SK-N-SH (cell line): ENCODE results near the gene LMBR1L. TPM values are rescaled to one million over a fixed set of nuclear protein-coding genes. Genes with fewer than 3 reads are reported as not detected.

Experiments used
- CTCF ChIA-PET: fragments of 300-600, 350-600 bp; formaldehyde crosslinking; extraction: SDS; loops from one replicate; lab custom pipeline; 2021; lab: Yijun Ruan, JAX
- POLR2A ChIA-PET: fragments of 350-600 bp; sonication (Branson Sonifier 250); formaldehyde crosslinking; extraction: SDS; loops from one replicate; lab custom pipeline; 2020; ENCODE audit warnings: antibody characterized with exemption, inconsistent platforms; lab: Yijun Ruan, JAX
- DNase-seq: peaks from one replicate; pipeline ENCODE4 v3.0.0; 2012
- H2AFZ ChIP-seq: fragments of 200-600 bp; sonication (generic); 2 replicates; pipeline ENCODE4 v1.8.1; 2016; ENCODE audit warnings: antibody characterized with exemption, mild to moderate bottlenecking, low read depth
- H3F3A ChIP-seq: fragments of 200-600 bp; sonication (generic); replicated peaks from 2 replicates; pipeline ENCODE3; 2016; ENCODE audit warnings: antibody characterized with exemption, mild to moderate bottlenecking; ENCODE audit not compliant: insufficient read depth
- H3K27ac ChIP-seq, 2 experiments: fragments of 200-500 bp in 1 of 2; fragments of 200-600 bp in 1 of 2; sonication (Bioruptor generic) in 1 of 2; sonication (generic), shearing (Covaris generic) in 1 of 2; 2 replicates each; pipeline versions ENCODE4 v1.5.1 to v1.6.1; 2014 to 2016; ENCODE audit warnings: low read depth in 2 of 2, inconsistent platforms in 1 of 2, low read length in 1 of 2, mild to moderate bottlenecking in 1 of 2, mixed read lengths in 1 of 2
- H3K27me3 ChIP-seq: fragments of 200-600 bp; sonication (generic), shearing (Covaris generic); 2 replicates; pipeline ENCODE4 v1.6.1; 2016; ENCODE audit warnings: mixed run types; ENCODE audit not compliant: insufficient read depth
- H3K36me3 ChIP-seq, 2 experiments: fragments of 200-500 bp in 1 of 2; fragments of 200-600 bp in 1 of 2; sonication (Bioruptor generic) in 1 of 2; sonication (generic) in 1 of 2; replicated peaks in 1 of 2; 2 replicates each; pipeline versions ENCODE3 to v1.5.1; 2014 to 2016; ENCODE audit warnings: low read length in 1 of 2, mild to moderate bottlenecking in 1 of 2; ENCODE audit not compliant: insufficient read depth in 2 of 2, control insufficient read depth in 1 of 2
- H3K4me1 ChIP-seq, 2 experiments: fragments of 200-500 bp in 1 of 2; fragments of 200-600 bp in 1 of 2; sonication (Bioruptor generic) in 1 of 2; sonication (generic), shearing (Covaris generic) in 1 of 2; 2 replicates each; pipeline versions ENCODE4 v1.5.1 to v1.6.1; 2014 to 2016; ENCODE audit warnings: low read depth in 1 of 2, low read length in 1 of 2, mixed run types in 1 of 2; ENCODE audit not compliant: insufficient read depth in 2 of 2, control insufficient read depth in 1 of 2
- H3K4me2 ChIP-seq: fragments of 200-600 bp; sonication (generic), shearing (Covaris generic); 2 replicates; pipeline ENCODE4 v1.6.1; 2017; ENCODE audit warnings: mixed run types
- H3K4me3 ChIP-seq, 2 experiments: fragments of 200-500 bp in 1 of 2; fragments of 200-600 bp in 1 of 2; sonication (Bioruptor generic) in 1 of 2; sonication (generic), shearing (Covaris generic) in 1 of 2; 2 replicates each; pipeline versions ENCODE4 v1.5.1 to v1.8.1; 2014 to 2016; ENCODE audit warnings: low read depth in 2 of 2, inconsistent platforms in 1 of 2, low read length in 1 of 2, mild to moderate bottlenecking in 1 of 2, mixed read lengths in 1 of 2, moderate library complexity in 1 of 2
- H3K79me2 ChIP-seq: fragments of 200-600 bp; sonication (generic); 2 replicates; pipeline ENCODE4 v1.8.1; 2017; ENCODE audit warnings: mild to moderate bottlenecking; ENCODE audit not compliant: insufficient read depth
- H3K9ac ChIP-seq: fragments of 200-600 bp; sonication (generic); 2 replicates; pipeline ENCODE4 v1.6.1; 2017; ENCODE audit warnings: mixed run types
- H3K9me2 ChIP-seq: fragments of 200-600 bp; sonication (generic); 2 replicates; pipeline ENCODE4 v1.6.1; 2017; ENCODE audit warnings: mixed run types
- H3K9me3 ChIP-seq: fragments of 200-600 bp; sonication (generic); 2 replicates; pipeline ENCODE4 v1.6.1; 2017; ENCODE audit warnings: mixed run types, mild to moderate bottlenecking, moderate library complexity
- H4K20me1 ChIP-seq: fragments of 200-600 bp; sonication (generic); 2 replicates; pipeline ENCODE4 v1.6.1; 2017; ENCODE audit warnings: mild to moderate bottlenecking, mixed run types; ENCODE audit not compliant: insufficient read depth
- EZH2phosphoT487 ChIP-seq: fragments of 200-600 bp; sonication (generic); IDR thresholded peaks from 2 replicates; pipeline ENCODE4 v1.6.1; 2017; ENCODE audit warnings: low read depth, mixed run types, mild to moderate bottlenecking, antibody characterized with exemption, moderate library complexity, borderline replicate concordance
- FOSL2 ChIP-seq: IDR thresholded peaks from 2 replicates; pipeline ENCODE4 v1.4.0; 2012; ENCODE audit warnings: low read depth, mild to moderate bottlenecking, moderate library complexity, borderline replicate concordance
- JUND ChIP-seq: IDR thresholded peaks from 2 replicates; pipeline ENCODE4 v1.4.0; 2012
- MEF2A ChIP-seq: IDR thresholded peaks from 2 replicates; pipeline ENCODE4 v1.4.0; 2012; ENCODE audit warnings: low read depth, borderline replicate concordance
- NFIC ChIP-seq: IDR thresholded peaks from 2 replicates; pipeline ENCODE4 v1.4.0; 2012; ENCODE audit warnings: borderline replicate concordance
- NRF1 ChIP-seq: IDR thresholded peaks from 2 replicates; pipeline ENCODE4 v1.6.1; 2012; ENCODE audit warnings: low read depth, mild to moderate bottlenecking, low read length
- POLR2AphosphoS5 ChIP-seq: IDR thresholded peaks from 2 replicates; pipeline ENCODE4 v1.6.1; 2012; ENCODE audit warnings: low read depth, low read length
- RCOR1 ChIP-seq: fragments of 150-350 bp; IDR thresholded peaks from 2 replicates; pipeline ENCODE4 v1.6.1; 2017; ENCODE audit warnings: antibody characterized with exemption, low read length
- TAF1 ChIP-seq: IDR thresholded peaks from 2 replicates; pipeline ENCODE4 v1.6.1; 2012; ENCODE audit warnings: low read depth, mild to moderate bottlenecking, low read length, moderate library complexity, borderline replicate concordance
- TCF12 ChIP-seq: IDR thresholded peaks from 2 replicates; pipeline ENCODE4 v1.4.0; 2012
- TEAD4 ChIP-seq: IDR thresholded peaks from 2 replicates; pipeline ENCODE4 v1.4.0; 2012; ENCODE audit warnings: mild to moderate bottlenecking, borderline replicate concordance; ENCODE audit not compliant: insufficient read depth
- WGBS: methylation state at CpG from one replicate; pipeline ENCODE4 v1.1.6; 2017; ENCODE audit warnings: low lambda C conversion rate; 5-methylcytosine and 5-hydroxymethylcytosine counted together
- polyA plus RNA-seq, 3 experiments: library from polyadenylated mRNA; depleted of rRNA; stranded (reverse); fragments of >200 nt; gene quantifications; 2 replicates each; pipeline ENCODE4 v1.2.3, GENCODE V29; 2012
- TF ChIP-seq, protein P1 (sequence below): IDR thresholded peaks from 2 replicates; pipeline ENCODE4 v1.6.1; 2012; ENCODE audit warnings: mild to moderate bottlenecking, low read depth, low read length, moderate library complexity
- TF ChIP-seq, protein P2 (sequence below): fragments of 200-600 bp; sonication (generic); IDR thresholded peaks from 2 replicates; pipeline ENCODE4 v1.6.1; 2017; ENCODE audit warnings: antibody characterized with exemption, mild to moderate bottlenecking, moderate library complexity
- TF ChIP-seq, protein P3 (sequence below): IDR thresholded peaks from 2 replicates; pipeline ENCODE4 v1.4.0; 2012; ENCODE audit warnings: low read depth, borderline replicate concordance
- TF ChIP-seq, protein P4 (sequence below): IDR thresholded peaks from 2 replicates; pipeline ENCODE4 v1.4.0; 2012; ENCODE audit warnings: low read depth

Gene LMBR1L
- polyA plus RNA-seq, 1 of the 3 experiments (the other 2 are of a cell fraction): 61.4 TPM

DNA sequence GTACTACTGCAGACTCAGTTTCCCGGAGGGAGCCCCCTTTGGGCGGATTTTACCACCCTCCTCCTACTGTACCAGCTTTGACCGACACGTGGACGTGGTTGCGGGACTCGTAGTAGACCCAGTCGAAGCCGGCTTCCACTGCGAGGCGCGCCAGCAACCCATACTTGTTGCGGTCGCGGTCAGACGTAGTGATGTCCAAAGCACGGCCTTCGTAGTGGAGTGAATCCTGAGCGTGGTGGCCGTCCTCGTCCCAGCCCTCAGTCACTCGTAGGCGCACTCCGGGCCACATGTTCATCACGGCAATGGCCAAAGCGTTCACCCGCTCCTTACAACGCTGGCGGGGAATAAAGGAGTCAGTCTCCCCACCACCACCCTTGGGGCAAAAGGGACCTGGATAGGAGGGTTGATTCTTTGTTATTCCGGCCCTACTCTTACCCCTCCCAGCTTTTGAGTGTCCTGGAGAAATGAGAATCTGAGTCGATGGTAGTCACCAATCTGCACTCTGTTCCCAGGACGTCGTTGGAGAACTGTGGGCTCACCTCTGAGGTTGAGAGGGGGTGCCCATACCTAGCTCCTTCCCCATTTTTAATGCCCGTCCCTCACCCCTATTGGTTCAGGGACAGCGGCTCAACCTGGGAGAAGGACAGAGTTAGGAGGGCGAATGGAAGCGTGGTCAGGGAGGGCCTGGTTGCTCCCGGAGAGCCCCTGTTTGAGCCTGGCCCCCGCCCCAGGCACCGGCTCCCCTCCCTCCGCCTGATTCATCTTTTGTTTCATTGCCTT, 19.4 kb downstream of the LMBR1L start:
- Histone ChIP-seq H3F3A (peaks cover 3% of the 10 kb centered on the region), H3K9me3 (no peaks in the 10 kb centered on the region), H3K79me2 (no peaks in the 10 kb centered on the region), H3K27ac (no peak overlapping the region), H3K9ac (no peak overlapping the region), H3K4me1 (peaks cover 0 to 37% of the 10 kb centered on the region in 2 experiments; a peak in 1 of 4 replicates), H3K27me3 (peaks cover 12% of the 10 kb centered on the region; the same call in 1 of the 2 replicates), H3K4me3 (no peak overlapping the region), H3K9me2 (no peaks in the 10 kb centered on the region), H2AFZ (no peak overlapping the region), H3K36me3 (peaks cover 0 to 4% of the 10 kb centered on the region in 2 experiments), H4K20me1 (no peaks in the 10 kb centered on the region), H3K4me2 (no peak overlapping the region)
- ChIA-PET CTCF (interaction anchor here (0.7 to 25.0 kb wide), 19 partner anchors 7 to 147 kb away, joined by 3 to 315 read pairs (median 6); partner anchors contain the start of genes LMBR1L, RHEBL1 and TUBA1B), POLR2A (interaction anchor here (0.5 to 1.3 kb wide), 3 partner anchors 14 to 97 kb away, joined by 3 read pairs; no protein-coding TSS in a partner anchor)
- TF ChIP-seq FOSL2: no peak
- no peak for TF ChIP-seq TCF12
- TF ChIP-seq NFIC: no peak
- TF ChIP-seq RCOR1: no peak
- TF ChIP-seq, protein P1, sequence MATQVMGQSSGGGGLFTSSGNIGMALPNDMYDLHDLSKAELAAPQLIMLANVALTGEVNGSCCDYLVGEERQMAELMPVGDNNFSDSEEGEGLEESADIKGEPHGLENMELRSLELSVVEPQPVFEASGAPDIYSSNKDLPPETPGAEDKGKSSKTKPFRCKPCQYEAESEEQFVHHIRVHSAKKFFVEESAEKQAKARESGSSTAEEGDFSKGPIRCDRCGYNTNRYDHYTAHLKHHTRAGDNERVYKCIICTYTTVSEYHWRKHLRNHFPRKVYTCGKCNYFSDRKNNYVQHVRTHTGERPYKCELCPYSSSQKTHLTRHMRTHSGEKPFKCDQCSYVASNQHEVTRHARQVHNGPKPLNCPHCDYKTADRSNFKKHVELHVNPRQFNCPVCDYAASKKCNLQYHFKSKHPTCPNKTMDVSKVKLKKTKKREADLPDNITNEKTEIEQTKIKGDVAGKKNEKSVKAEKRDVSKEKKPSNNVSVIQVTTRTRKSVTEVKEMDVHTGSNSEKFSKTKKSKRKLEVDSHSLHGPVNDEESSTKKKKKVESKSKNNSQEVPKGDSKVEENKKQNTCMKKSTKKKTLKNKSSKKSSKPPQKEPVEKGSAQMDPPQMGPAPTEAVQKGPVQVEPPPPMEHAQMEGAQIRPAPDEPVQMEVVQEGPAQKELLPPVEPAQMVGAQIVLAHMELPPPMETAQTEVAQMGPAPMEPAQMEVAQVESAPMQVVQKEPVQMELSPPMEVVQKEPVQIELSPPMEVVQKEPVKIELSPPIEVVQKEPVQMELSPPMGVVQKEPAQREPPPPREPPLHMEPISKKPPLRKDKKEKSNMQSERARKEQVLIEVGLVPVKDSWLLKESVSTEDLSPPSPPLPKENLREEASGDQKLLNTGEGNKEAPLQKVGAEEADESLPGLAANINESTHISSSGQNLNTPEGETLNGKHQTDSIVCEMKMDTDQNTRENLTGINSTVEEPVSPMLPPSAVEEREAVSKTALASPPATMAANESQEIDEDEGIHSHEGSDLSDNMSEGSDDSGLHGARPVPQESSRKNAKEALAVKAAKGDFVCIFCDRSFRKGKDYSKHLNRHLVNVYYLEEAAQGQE: no peak
- TF ChIP-seq TEAD4: no peak
- 91% methylated on average over 30 of the region's 41 CpGs for WGBS
- no peak for DNase-seq

DNA sequence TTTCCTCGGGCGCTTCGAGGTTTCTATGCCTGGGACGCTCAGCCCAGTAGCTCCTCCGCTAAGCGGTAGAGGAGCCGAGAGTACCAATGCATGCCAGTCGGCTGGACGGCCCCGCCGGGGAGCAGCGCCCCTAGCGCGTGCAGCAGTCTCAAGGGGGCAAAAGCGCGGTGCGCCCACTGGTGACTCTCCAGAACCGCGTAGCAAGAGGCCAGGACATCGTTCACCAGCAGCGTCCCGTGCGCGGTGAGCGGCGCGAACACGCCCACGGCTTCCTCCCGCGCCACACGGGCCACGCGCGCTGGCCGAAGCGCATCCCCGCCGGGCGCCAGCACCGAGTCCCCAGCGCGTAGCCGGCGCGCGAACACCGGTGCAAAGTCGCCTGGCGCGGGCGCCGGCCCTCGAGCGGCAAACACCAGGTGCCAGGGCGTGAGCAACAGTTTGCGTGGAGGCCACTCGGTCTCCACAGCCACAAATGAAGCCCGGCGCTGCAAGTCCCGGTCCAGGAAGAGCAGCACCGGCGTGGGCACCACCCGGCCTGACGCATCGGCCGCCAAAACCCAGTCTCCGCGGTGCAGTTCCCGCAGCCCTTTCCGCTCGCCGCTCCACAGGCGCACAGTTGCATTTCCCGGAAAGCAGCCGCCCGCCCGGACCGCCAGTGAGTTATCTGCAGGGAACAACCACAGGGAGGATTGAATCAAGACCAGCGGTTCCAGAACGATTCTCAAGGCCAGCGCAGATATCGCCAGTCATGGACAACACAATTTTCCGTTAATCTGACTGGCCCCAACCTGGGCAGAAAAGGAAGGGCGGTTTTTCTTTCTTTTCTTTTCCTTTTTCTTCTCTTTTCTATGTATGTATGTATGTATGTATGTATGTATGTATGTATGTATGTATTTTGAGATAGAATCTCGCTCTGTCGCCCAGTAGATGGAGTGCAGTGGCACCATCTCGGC, 20.6 kb downstream of the LMBR1L start:
- 16% methylated on average over 34 of the region's 88 CpGs for whole genome bisulfite sequencing
- POLR2A ChIA-PET: interaction anchor here (1.0 kb wide), 2 partner anchors 12 to 40 kb away, joined by 3 to 4 read pairs; no protein-coding TSS in a partner anchor
- DNase-seq: peak; percentile 76
- Histone ChIP-seq H2AFZ (peak overlapping the region; percentile 51), H3K9me2 (no peaks in the 10 kb centered on the region), H3K9me3 (no peaks in the 10 kb centered on the region), H3K27me3 (peaks cover 12% of the 10 kb centered on the region; the same call in 1 of the 2 replicates), H3K9ac (no peak overlapping the region), H3K36me3 (no peaks in the 10 kb centered on the region), H3K79me2 (no peaks in the 10 kb centered on the region), H3K4me3 (peak overlapping the region; percentile 40 to 57), H3K4me2 (peak overlapping the region; percentile 93), H3K27ac (no peak overlapping the region), H4K20me1 (no peaks in the 10 kb centered on the region), H3F3A (peaks cover 3% of the 10 kb centered on the region), H3K4me1 (peaks cover 0 to 36% of the 10 kb centered on the region in 2 experiments; a peak in 1 of 4 replicates)
- CTCF ChIA-PET: interaction anchor here (0.6 to 25.0 kb wide), 17 partner anchors 6 to 442 kb away, joined by 3 to 315 read pairs (median 64); partner anchors contain the start of genes DHH, LMBR1L, RHEBL1 and TUBA1A
- no peak for TF ChIP-seq NRF1
- no peak for TF ChIP-seq NFIC
- TF ChIP-seq, protein P2, sequence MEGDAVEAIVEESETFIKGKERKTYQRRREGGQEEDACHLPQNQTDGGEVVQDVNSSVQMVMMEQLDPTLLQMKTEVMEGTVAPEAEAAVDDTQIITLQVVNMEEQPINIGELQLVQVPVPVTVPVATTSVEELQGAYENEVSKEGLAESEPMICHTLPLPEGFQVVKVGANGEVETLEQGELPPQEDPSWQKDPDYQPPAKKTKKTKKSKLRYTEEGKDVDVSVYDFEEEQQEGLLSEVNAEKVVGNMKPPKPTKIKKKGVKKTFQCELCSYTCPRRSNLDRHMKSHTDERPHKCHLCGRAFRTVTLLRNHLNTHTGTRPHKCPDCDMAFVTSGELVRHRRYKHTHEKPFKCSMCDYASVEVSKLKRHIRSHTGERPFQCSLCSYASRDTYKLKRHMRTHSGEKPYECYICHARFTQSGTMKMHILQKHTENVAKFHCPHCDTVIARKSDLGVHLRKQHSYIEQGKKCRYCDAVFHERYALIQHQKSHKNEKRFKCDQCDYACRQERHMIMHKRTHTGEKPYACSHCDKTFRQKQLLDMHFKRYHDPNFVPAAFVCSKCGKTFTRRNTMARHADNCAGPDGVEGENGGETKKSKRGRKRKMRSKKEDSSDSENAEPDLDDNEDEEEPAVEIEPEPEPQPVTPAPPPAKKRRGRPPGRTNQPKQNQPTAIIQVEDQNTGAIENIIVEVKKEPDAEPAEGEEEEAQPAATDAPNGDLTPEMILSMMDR: peak; percentile 47
- no peak for TF ChIP-seq MEF2A
- TF ChIP-seq, protein P3, sequence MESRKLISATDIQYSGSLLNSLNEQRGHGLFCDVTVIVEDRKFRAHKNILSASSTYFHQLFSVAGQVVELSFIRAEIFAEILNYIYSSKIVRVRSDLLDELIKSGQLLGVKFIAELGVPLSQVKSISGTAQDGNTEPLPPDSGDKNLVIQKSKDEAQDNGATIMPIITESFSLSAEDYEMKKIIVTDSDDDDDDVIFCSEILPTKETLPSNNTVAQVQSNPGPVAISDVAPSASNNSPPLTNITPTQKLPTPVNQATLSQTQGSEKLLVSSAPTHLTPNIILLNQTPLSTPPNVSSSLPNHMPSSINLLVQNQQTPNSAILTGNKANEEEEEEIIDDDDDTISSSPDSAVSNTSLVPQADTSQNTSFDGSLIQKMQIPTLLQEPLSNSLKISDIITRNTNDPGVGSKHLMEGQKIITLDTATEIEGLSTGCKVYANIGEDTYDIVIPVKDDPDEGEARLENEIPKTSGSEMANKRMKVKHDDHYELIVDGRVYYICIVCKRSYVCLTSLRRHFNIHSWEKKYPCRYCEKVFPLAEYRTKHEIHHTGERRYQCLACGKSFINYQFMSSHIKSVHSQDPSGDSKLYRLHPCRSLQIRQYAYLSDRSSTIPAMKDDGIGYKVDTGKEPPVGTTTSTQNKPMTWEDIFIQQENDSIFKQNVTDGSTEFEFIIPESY: no peak
- no peak for TF ChIP-seq JUND
- TF ChIP-seq TAF1: no peak
- TF ChIP-seq TCF12: no peak
- TF ChIP-seq EZH2phosphoT487: no peak
- TF ChIP-seq, protein P4, sequence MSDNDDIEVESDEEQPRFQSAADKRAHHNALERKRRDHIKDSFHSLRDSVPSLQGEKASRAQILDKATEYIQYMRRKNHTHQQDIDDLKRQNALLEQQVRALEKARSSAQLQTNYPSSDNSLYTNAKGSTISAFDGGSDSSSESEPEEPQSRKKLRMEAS: no peak
- TF ChIP-seq POLR2AphosphoS5: no peak
